Effector memory CD4-positive, alpha-beta T cell (primary cell): Measurements from ENCODE around the gene PTMA.
"Not testable (repeated sequence)": the region's sequence is repeated elsewhere in the genome, so short reads cannot be mapped to it uniquely, and the experiment has no call there.

Experiments
- DNase-seq, 3 donors: peaks; one replicate each; pipeline ENCODE4 v3.0.0-alpha.2; 2020
- H3K27ac ChIP-seq: 2 replicates; pipeline ENCODE4 v1.7.0; 2013; ENCODE audit warnings: mild to moderate bottlenecking, low read length, moderate library complexity; ENCODE audit not compliant: insufficient read depth, poor library complexity, severe bottlenecking
- H3K27me3 ChIP-seq: replicated peaks from 2 replicates; pipeline ENCODE4 v1.7.0; 2013; ENCODE audit warnings: mild to moderate bottlenecking, low read length; ENCODE audit not compliant: insufficient read depth, control insufficient read depth, poor library complexity, severe bottlenecking
- H3K36me3 ChIP-seq: 2 replicates; pipeline ENCODE4 v1.7.0; 2013; ENCODE audit warnings: mild to moderate bottlenecking, low read length, moderate library complexity; ENCODE audit not compliant: control insufficient read depth, insufficient read depth
- H3K4me1 ChIP-seq: 2 replicates; pipeline ENCODE4 v1.7.0; 2013; ENCODE audit warnings: low read length, mild to moderate bottlenecking; ENCODE audit not compliant: control insufficient read depth, insufficient read depth, poor library complexity, severe bottlenecking
- H3K4me3 ChIP-seq: 2 replicates; pipeline ENCODE4 v1.7.0; 2013; ENCODE audit warnings: low read length, low read depth, mild to moderate bottlenecking; ENCODE audit not compliant: insufficient read depth, poor library complexity, severe bottlenecking
- H3K9me3 ChIP-seq: 2 replicates; pipeline ENCODE4 v1.7.0; 2013; ENCODE audit warnings: mild to moderate bottlenecking, low read length, moderate library complexity; ENCODE audit not compliant: control insufficient read depth

Gene PTMA

GRCh38 chr2:231732604-231733003 is 24.3 kb downstream of the PTMA start:
- DNase-seq = no peak
- Histone ChIP-seq H3K4me3 (no peak overlapping the region), H3K9me3 (no peaks in the 10 kb centered on the region), H3K27me3 (no peaks in the 10 kb centered on the region), H3K4me1 (no peaks in the 10 kb centered on the region), H3K36me3 (peaks cover 23% of the 10 kb centered on the region), H3K27ac (no peak overlapping the region)

GRCh38 chr2:231737761-231738160 is 29.4 kb downstream of the PTMA start:
- no peak for DNase-seq
- H3K27me3 ChIP-seq = no peaks in the 10 kb centered on the region
- no peaks in the 10 kb centered on the region for H3K4me1 ChIP-seq
- H3K36me3 ChIP-seq = peaks cover 18% of the 10 kb centered on the region
- H3K4me3 ChIP-seq = no peak overlapping the region
- H3K9me3 ChIP-seq = no peaks in the 10 kb centered on the region
- H3K27ac ChIP-seq = no peak overlapping the region

- Histone ChIP-seq H3K9me3 (no peaks in the 10 kb centered on the region), H3K36me3 (no peaks in the 10 kb centered on the region), H3K4me1 (no peaks in the 10 kb centered on the region), H3K4me3 (no peak overlapping the region), H3K27ac (no peak overlapping the region), H3K27me3 (no peaks in the 10 kb centered on the region)
- DNase-seq = no peak
These were observed 35.2 kb downstream of the PTMA start for GRCh38 chr2:231743376-231744116.

GRCh38 chr2:231745303-231746038 is 37.1 kb downstream of the PTMA start:
- Histone ChIP-seq H3K9me3 (no peaks in the 10 kb centered on the region), H3K4me3 (no peak overlapping the region), H3K27me3 (no peaks in the 10 kb centered on the region), H3K27ac (no peak overlapping the region), H3K4me1 (no peaks in the 10 kb centered on the region), H3K36me3 (no peaks in the 10 kb centered on the region)
- no peak for DNase-seq

- H3K27me3 ChIP-seq, H3K36me3 ChIP-seq, H3K27ac ChIP-seq, H3K4me1 ChIP-seq, DNase-seq, H3K9me3 ChIP-seq, H3K4me3 ChIP-seq: not testable (repeated sequence)
These were observed 40.0 kb downstream of the PTMA start for GRCh38 chr2:231748153-231748896.

- H3K27me3 ChIP-seq, H3K4me1 ChIP-seq, H3K4me3 ChIP-seq, H3K36me3 ChIP-seq, DNase-seq, H3K27ac ChIP-seq, H3K9me3 ChIP-seq: not testable (repeated sequence)
These were observed 40.7 kb downstream of the PTMA start for GRCh38 chr2:231749016-231749415.

- Histone ChIP-seq H3K4me3 (no peak overlapping the region), H3K4me1 (no peaks in the 10 kb centered on the region), H3K9me3 (no peaks in the 10 kb centered on the region), H3K27ac (no peak overlapping the region), H3K27me3 (no peaks in the 10 kb centered on the region), H3K36me3 (no peaks in the 10 kb centered on the region)
- DNase-seq = no peak
These were observed 42.9 kb downstream of the PTMA start for GRCh38 chr2:231751042-231751815.

- Histone ChIP-seq H3K9me3 (no peaks in the 10 kb centered on the region), H3K4me3 (no peak overlapping the region), H3K36me3 (no peaks in the 10 kb centered on the region), H3K27me3 (no peaks in the 10 kb centered on the region), H3K27ac (no peak overlapping the region), H3K4me1 (no peaks in the 10 kb centered on the region)
- DNase-seq = no peak
These were observed 43.7 kb downstream of the PTMA start for GRCh38 chr2:231752061-231752460.

- H3K4me3 ChIP-seq = no peak overlapping the region
- no peaks in the 10 kb centered on the region for H3K36me3 ChIP-seq
- no peaks in the 10 kb centered on the region for H3K4me1 ChIP-seq
- H3K9me3 ChIP-seq = no peaks in the 10 kb centered on the region
- H3K27me3 ChIP-seq = no peaks in the 10 kb centered on the region
- no peak for DNase-seq
- no peak overlapping the region for H3K27ac ChIP-seq
These were observed 53.4 kb downstream of the PTMA start for GRCh38 chr2:231761735-231762134.
